ENCODE results near the gene MTF1. TPM values are rescaled to one million over a fixed set of nuclear protein-coding genes. Genes with fewer than 3 reads are reported as not detected.
A peak's percentile ranks its signal among the peaks of the same experiment; 100 is the strongest.

Gene MTF1
- total and polyA plus RNA-seq, 5 donors = 2.4 to 13.4 (median 11.0) TPM

DNA sequence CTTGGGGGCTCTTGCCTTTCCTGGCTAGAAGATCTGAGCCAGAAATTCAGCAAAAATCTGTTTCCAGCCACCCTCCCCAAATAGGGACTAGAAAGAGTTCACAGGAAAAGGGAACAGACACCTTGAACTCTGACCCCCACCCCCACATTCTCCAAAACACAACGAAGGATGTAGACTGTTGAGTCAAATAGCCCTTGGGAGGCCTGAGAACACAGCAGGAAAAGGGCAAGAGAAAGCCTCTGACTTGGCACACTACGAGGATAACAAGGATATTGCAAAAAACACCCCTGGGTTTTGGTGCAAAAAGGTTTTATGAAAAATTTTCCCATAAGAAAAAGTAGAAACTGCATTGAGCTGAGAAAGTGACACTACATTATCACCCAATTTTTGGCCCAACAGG lies 49.5 kb downstream of the MTF1 start:
- no peak overlapping the region for H3K4me3 ChIP-seq (ENCODE audit: low read length)
- peaks cover 8% of the 10 kb centered on the region for H3K4me1 ChIP-seq (ENCODE audit: control insufficient read depth, insufficient read depth, low read length)
- intact Hi-C loops (cut with DNase I) = loop anchor here in 1 of 4 donors (5.0 kb wide), 1 partner anchor 47 kb away; the partner anchor contains the start of gene MTF1
- DNase-seq (no peak), ATAC-seq (no peak)
- H3K27ac ChIP-seq (ENCODE audit: low read length) = no peak overlapping the region
- 35% methylated on average over 2 of the region's 2 CpGs for WGBS
- no peaks in the 10 kb centered on the region for H3K27me3 ChIP-seq (ENCODE audit: control insufficient read depth, insufficient read depth)
- no peaks in the 10 kb centered on the region for H3K9me3 ChIP-seq (ENCODE audit: control insufficient read depth, low read length)

GRCh38 chr1:37808369-37809319 lies 50.7 kb downstream of the MTF1 start:
- DNase-seq (peak; percentile 80 to 90 (median 88)), ATAC-seq (peak; percentile 90 to 93)
- Histone ChIP-seq H3K4me3 (ENCODE audit: low read length) (peak overlapping the region; percentile 88), H3K27me3 (ENCODE audit: control insufficient read depth, insufficient read depth) (no peaks in the 10 kb centered on the region), H3K27ac (ENCODE audit: low read length) (peak overlapping the region; percentile 87), H3K4me1 (ENCODE audit: control insufficient read depth, insufficient read depth, low read length) (peaks cover 8% of the 10 kb centered on the region), H3K9me3 (ENCODE audit: control insufficient read depth, low read length) (no peaks in the 10 kb centered on the region)
- intact Hi-C loops (cut with DNase I) = no loop called here
- 1% methylated on average over 54 of the region's 54 CpGs for WGBS

GRCh38 chr1:37807555-37808368 lies 51.6 kb downstream of the MTF1 start, which contains the start of the genes C1orf122 and YRDC:
TSS of gene C1orf122 (plus strand) at chr1:37807790. CDS start at chr1:37808405, 615 bp downstream.
TSS of gene YRDC (minus strand) at chr1:37808208. CDS start at chr1:37808180, 28 bp downstream.
- ATAC-seq (peak; percentile 96), DNase-seq (peak; percentile 96 to 98 (median 98))
- under 1% methylated on average over 95 of the region's 95 CpGs for WGBS
- H3K4me3 ChIP-seq (ENCODE audit: low read length) = peak within 1 kb of the TSS; percentile 88
- H3K27ac ChIP-seq (ENCODE audit: low read length) = peak within 1 kb of the TSS; percentile 87
- H3K4me1 ChIP-seq (ENCODE audit: control insufficient read depth, insufficient read depth, low read length) = peaks cover 8% of the 10 kb centered on the region
- intact Hi-C loops (cut with DNase I) = no loop called here
- no peaks in the 10 kb centered on the region for H3K9me3 ChIP-seq (ENCODE audit: control insufficient read depth, low read length)
- H3K27me3 ChIP-seq (ENCODE audit: control insufficient read depth, insufficient read depth) = no peaks in the 10 kb centered on the region

- peaks cover 8% of the 10 kb centered on the region for H3K4me1 ChIP-seq (ENCODE audit: control insufficient read depth, insufficient read depth, low read length)
- WGBS = 13% methylated on average over 9 of the region's 9 CpGs
- intact Hi-C loops (cut with DNase I) = no loop called here
These were observed 52.2 kb downstream of the MTF1 start for GRCh38 chr1:37807220-37807554.

DNA sequence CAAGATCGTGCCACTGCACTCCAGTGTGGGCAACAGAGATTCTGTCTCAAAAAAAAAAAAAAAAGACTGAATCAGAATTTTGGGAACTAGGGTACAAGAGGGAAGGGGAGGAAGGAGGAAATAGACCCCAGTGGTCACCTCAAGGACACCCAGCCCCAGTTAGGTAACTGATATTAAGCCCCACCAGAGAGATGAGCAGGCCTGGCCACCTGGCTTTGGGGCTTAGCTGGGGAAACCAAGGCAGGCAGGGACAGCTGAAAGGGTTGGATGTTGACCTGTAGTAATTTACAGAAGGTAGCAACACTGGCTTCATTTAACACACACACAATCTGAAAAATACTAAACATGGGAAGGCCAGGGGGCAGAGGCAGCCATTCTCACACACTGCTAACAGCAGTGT lies 57.0 kb downstream of the MTF1 start:
- intact Hi-C loops (cut with DNase I) = no loop called here
- WGBS = 92% methylated on average over 1 of the region's 1 CpG
- peaks cover 3% of the 10 kb centered on the region for H3K4me1 ChIP-seq (ENCODE audit: control insufficient read depth, insufficient read depth, low read length)
- DNase-seq (no peak), ATAC-seq (no peak)
- H3K4me3 ChIP-seq (ENCODE audit: low read length) = no peak overlapping the region
- no peaks in the 10 kb centered on the region for H3K27me3 ChIP-seq (ENCODE audit: control insufficient read depth, insufficient read depth)
- H3K27ac ChIP-seq (ENCODE audit: low read length) = no peak overlapping the region
- H3K9me3 ChIP-seq (ENCODE audit: control insufficient read depth, low read length) = no peaks in the 10 kb centered on the region

More at GRCh38 chr1:37807220-37807554, 52.2 kb downstream of the MTF1 start:
- H3K4me3 ChIP-seq (ENCODE audit: low read length) = peak overlapping the region; percentile 88
- H3K9me3 ChIP-seq (ENCODE audit: control insufficient read depth, low read length) = no peaks in the 10 kb centered on the region
- no peaks in the 10 kb centered on the region for H3K27me3 ChIP-seq (ENCODE audit: control insufficient read depth, insufficient read depth)
- no peak for ATAC-seq
- peak overlapping the region; percentile 8 for H3K27ac ChIP-seq (ENCODE audit: low read length)
- peak in 1 of 3 donors; percentile 60 for DNase-seq

- H3K27me3 ChIP-seq (ENCODE audit: control insufficient read depth, insufficient read depth) = no peaks in the 10 kb centered on the region
- WGBS = 90% methylated on average over 3 of the region's 3 CpGs
- no peak overlapping the region for H3K27ac ChIP-seq (ENCODE audit: low read length)
- DNase-seq = no peak
- H3K4me3 ChIP-seq (ENCODE audit: low read length) = no peak overlapping the region
- no peaks in the 10 kb centered on the region for H3K9me3 ChIP-seq (ENCODE audit: control insufficient read depth, low read length)
- intact Hi-C loops (cut with DNase I) = no loop called here
- no peaks in the 10 kb centered on the region for H3K4me1 ChIP-seq (ENCODE audit: control insufficient read depth, insufficient read depth, low read length)
- no peak for ATAC-seq
These were observed 61.5 kb downstream of the MTF1 start for GRCh38 chr1:37797750-37798345.

DNA sequence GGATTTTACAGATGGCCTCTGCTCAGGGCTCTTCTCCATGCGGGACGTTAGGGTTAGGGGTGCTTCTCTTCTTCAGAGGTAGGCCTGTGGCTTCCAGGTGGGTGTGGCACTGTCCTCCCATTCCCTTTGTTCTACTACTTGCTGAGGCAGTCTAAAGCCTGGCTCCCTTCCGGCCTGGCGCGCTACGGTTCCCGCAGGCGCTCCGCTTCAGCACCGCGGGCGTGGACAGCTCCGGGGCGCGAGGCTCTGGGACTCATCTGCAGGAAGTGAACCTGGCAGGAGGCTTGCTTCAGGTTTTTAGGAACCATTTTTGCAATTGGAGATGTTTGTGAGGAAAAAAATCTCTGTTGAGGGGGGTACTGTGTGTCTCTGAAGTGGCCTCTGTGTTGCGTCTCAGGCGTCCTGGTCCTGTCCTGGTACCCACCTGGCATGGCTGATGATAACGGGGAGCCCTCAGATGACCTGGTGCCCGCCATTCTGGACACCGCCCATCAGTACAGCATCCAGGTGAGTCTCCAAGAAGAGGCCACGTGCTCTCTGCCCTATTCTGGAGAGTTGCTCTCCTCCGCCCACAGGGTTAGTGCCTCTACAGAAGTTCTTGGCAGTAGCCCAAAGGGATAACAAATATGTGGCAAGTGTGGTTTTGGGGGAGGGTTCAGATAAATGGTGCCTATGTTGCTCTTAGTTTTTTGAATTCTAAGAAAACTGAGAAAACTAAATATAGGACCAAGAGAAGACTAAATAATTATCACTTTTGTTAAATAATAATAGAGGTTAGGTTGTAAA lies 63.9 kb downstream of the MTF1 start:
- Histone ChIP-seq H3K27me3 (ENCODE audit: control insufficient read depth, insufficient read depth) (no peaks in the 10 kb centered on the region), H3K27ac (ENCODE audit: low read length) (no peak overlapping the region), H3K9me3 (ENCODE audit: control insufficient read depth, low read length) (no peaks in the 10 kb centered on the region), H3K4me3 (ENCODE audit: low read length) (no peak overlapping the region), H3K4me1 (ENCODE audit: control insufficient read depth, insufficient read depth, low read length) (no peaks in the 10 kb centered on the region)
- ATAC-seq = peak; percentile 43 to 72
- 27% methylated on average over 22 of the region's 22 CpGs for WGBS
- peak; percentile 61 to 85 (median 83) for DNase-seq
- intact Hi-C loops (cut with DNase I) = no loop called here

DNA sequence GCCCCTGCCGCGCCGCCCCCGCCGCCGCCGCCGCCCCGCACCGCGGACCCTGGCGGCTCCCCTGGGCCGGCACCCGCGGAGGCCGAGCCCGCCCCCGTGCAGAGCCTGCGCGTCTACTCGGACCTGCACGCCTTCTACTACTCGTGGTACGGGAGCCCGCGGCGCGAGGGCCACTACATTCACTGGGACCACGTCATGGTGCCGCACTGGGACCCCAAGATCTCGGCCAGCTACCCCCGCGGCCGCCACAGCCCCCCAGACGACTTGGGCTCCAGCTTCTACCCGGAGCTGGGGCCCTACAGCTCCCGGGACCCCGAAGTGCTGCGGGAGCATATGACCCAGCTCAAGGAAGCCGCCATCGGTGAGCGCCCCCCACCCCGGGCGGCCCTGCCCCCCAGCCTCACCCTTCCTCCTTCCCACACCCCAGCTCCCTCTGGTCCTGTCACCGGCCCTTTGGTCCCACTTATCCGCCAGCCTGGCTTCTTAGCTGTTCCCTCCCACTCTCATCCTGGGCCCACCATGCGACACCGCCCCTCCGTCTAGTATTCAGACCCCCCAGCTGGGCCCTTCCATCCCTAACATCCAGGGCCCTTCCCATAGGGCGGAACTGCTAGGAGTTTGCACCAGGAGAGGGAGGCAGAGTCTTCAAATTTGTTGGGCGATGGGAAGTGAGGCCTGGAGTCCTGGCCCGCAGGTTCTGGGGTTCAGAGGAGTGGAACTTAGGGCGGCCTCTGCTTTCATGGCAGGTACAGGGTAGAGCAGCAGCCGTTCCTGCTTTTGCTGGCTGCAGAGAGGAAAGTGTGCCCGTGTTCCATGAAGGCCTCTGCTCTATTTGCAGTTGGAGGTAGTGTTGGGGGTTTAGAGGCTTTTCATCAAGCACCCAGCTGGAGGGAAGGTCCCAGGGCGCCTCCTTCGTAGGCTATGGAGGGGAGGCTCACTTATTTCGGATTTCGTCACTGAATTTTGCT lies 64.7 kb downstream of the MTF1 start:
- DNase-seq (peak in 2 of 3 donors; percentile 51 to 55), ATAC-seq (peak in 1 of 2 donors; percentile 10)
- WGBS = 10% methylated on average over 59 of the region's 59 CpGs
- intact Hi-C loops (cut with DNase I) = no loop called here
- no peak overlapping the region for H3K27ac ChIP-seq (ENCODE audit: low read length)
- peak overlapping the region; percentile 61 for H3K4me3 ChIP-seq (ENCODE audit: low read length)
- no peaks in the 10 kb centered on the region for H3K4me1 ChIP-seq (ENCODE audit: control insufficient read depth, insufficient read depth, low read length)
- H3K27me3 ChIP-seq (ENCODE audit: control insufficient read depth, insufficient read depth) = no peaks in the 10 kb centered on the region
- H3K9me3 ChIP-seq (ENCODE audit: control insufficient read depth, low read length) = no peaks in the 10 kb centered on the region

GRCh38 chr1:37793773-37794371 lies 65.5 kb downstream of the MTF1 start, which contains the start of gene MANEAL:
TSS of gene MANEAL (plus strand) at chr1:37793847. CDS start at chr1:37794183, 336 bp downstream.
- H3K9me3 ChIP-seq (ENCODE audit: control insufficient read depth, low read length) = no peaks in the 10 kb centered on the region
- H3K4me3 ChIP-seq (ENCODE audit: low read length) = peak within 1 kb of the TSS; percentile 61
- intact Hi-C loops (cut with DNase I) = no loop called here
- H3K4me1 ChIP-seq (ENCODE audit: control insufficient read depth, insufficient read depth, low read length) = no peaks in the 10 kb centered on the region
- no peaks in the 10 kb centered on the region for H3K27me3 ChIP-seq (ENCODE audit: control insufficient read depth, insufficient read depth)
- ATAC-seq (peak; percentile 76 to 82), DNase-seq (peak; percentile 43 to 79 (median 79))
- WGBS = under 1% methylated on average over 81 of the region's 82 CpGs
- H3K27ac ChIP-seq (ENCODE audit: low read length) = no peak within 1 kb of the TSS
